HepG2 (cell line): ENCODE results near the gene ZMIZ1. TPM values are rescaled to one million over a fixed set of nuclear protein-coding genes. Genes with fewer than 3 reads are reported as not detected.

ENCODE experiments used
- CEBPB ChIP-seq: IDR thresholded peaks from 2 replicates; pipeline ENCODE4 v1.6.1; 2011; ENCODE audit warnings: low read depth, low read length, improper control_type of control experiment, borderline replicate concordance
- DDIT3 ChIP-seq: sonication (generic); formaldehyde crosslinking; IDR thresholded peaks from 2 replicates; pipeline ENCODE4 v1.4.0; 2020; ENCODE audit warnings: mild to moderate bottlenecking, missing genetic modification reagents
- FOXP4 ChIP-seq: sonication (generic); formaldehyde crosslinking; IDR thresholded peaks from 2 replicates; pipeline ENCODE4 v1.4.0; 2020; ENCODE audit warnings: missing genetic modification reagents
- HOXD1 ChIP-seq: sonication (generic); formaldehyde crosslinking; IDR thresholded peaks from 2 replicates; pipeline ENCODE4 v1.5.0; 2020; ENCODE audit warnings: missing genetic modification reagents
- ISX ChIP-seq: sonication (generic); formaldehyde crosslinking; conservative IDR thresholded peaks from 2 replicates; pipeline ENCODE4 v1.5.0; 2020; ENCODE audit warnings: missing genetic modification reagents
- MED1 ChIP-seq: sonication (generic); formaldehyde crosslinking; IDR thresholded peaks from 2 replicates; pipeline ENCODE4 v1.4.0; 2020; ENCODE audit warnings: missing genetic modification reagents
- NR2F1 ChIP-seq, 2 experiments: fragments of 450-650 bp in 1 of 2; formaldehyde crosslinking in 1 of 2; IDR thresholded peaks; 2 replicates each; pipeline versions ENCODE4 v1.5.0 to v1.6.1; 2016 to 2020; ENCODE audit warnings: mild to moderate bottlenecking in 1 of 2, missing compliant biosample characterization in 1 of 2, missing genetic modification reagents in 1 of 2, moderate library complexity in 1 of 2
- PCBP1 ChIP-seq: fragments of 200-400 bp; formaldehyde crosslinking; IDR thresholded peaks from 2 replicates; pipeline ENCODE4 v1.6.1; 2017; ENCODE audit warnings: mild to moderate bottlenecking, low read depth, low read length, borderline replicate concordance
- ZBTB33 ChIP-seq: sonication (generic); formaldehyde crosslinking; IDR thresholded peaks from 2 replicates; pipeline ENCODE4 v1.4.0; 2020; ENCODE audit warnings: missing genetic modification reagents
- ZFP36L2 ChIP-seq: sonication (generic); formaldehyde crosslinking; IDR thresholded peaks from 2 replicates; pipeline ENCODE4 v1.4.0; 2020; ENCODE audit warnings: missing genetic modification reagents
- ZMYM3 ChIP-seq: sonication (generic); formaldehyde crosslinking; IDR thresholded peaks from 2 replicates; pipeline ENCODE4 v1.5.1; 2020; ENCODE audit warnings: mild to moderate bottlenecking, missing genetic modification reagents
- ZNF550 ChIP-seq: sonication (generic); formaldehyde crosslinking; IDR thresholded peaks from 2 replicates; pipeline ENCODE4 v1.4.0; 2020; ENCODE audit warnings: mild to moderate bottlenecking, missing genetic modification reagents, borderline replicate concordance
- ZNF687 ChIP-seq: sonication (generic); formaldehyde crosslinking; IDR thresholded peaks from 2 replicates; pipeline ENCODE4 v1.5.1; 2020; ENCODE audit warnings: mild to moderate bottlenecking, missing genetic modification reagents, moderate library complexity
- ZNF691 ChIP-seq: sonication (generic); formaldehyde crosslinking; IDR thresholded peaks from 2 replicates; pipeline ENCODE4 v1.4.0; 2020; ENCODE audit warnings: missing genetic modification reagents, low read depth, mild to moderate bottlenecking, borderline replicate concordance
- ZNF768 ChIP-seq: sonication (generic); formaldehyde crosslinking; IDR thresholded peaks from 2 replicates; pipeline ENCODE4 v1.4.0; 2020; ENCODE audit warnings: missing genetic modification reagents
- polyA plus RNA-seq, 8 experiments: library from polyadenylated mRNA; depleted of rRNA in 3 of 8; stranded (reverse) in 7 of 8; unstranded in 1 of 8; fragments of >200 nt; fragmentation: Illumina TruSeq in 4 of 8; extraction: Trizol in 4 of 8; gene quantifications; 2 replicates each; pipeline versions ENCODE4 v1.2.1 to v1.2.3, GENCODE V29; 2011 to 2016; ENCODE audit warnings: low read depth in 4 of 8, missing spikeins in 1 of 8, mixed read lengths in 1 of 8; ENCODE audit not compliant: insufficient read depth in 1 of 8
- total RNA-seq, 5 experiments: library from RNA; depleted of rRNA; stranded (reverse); fragments of >200 nt; fragmentation: Illumina TruSeq; extraction: Trizol; gene quantifications; 2 replicates each; pipeline ENCODE4 v1.2.3, GENCODE V29; 2016; ENCODE audit warnings: low read depth in 1 of 5

The ZMIZ1 gene
- total and polyA plus RNA-seq, 2 of the 13 experiments (the other 11 are each of a cell fraction or from before 2014, with no cell fraction given) = 5.3 to 10.2 TPM

GRCh38 chr10:79181698-79182521, 113.1 kb downstream of the ZMIZ1 start (continued):
- TF ChIP-seq ZBTB33 (CRISPR knock-in tag) = peak; percentile 76
- no peak for TF ChIP-seq PCBP1
- peak; percentile 81 for TF ChIP-seq ZNF687 (CRISPR knock-in tag)
- TF ChIP-seq ZFP36L2 = no peak
- TF ChIP-seq CEBPB = no peak
- peak; percentile 22; the same call in 1 of the 2 replicates for TF ChIP-seq ZMYM3 (CRISPR knock-in tag)
- no peak for TF ChIP-seq DDIT3 (CRISPR knock-in tag)
- TF ChIP-seq ZNF691 (CRISPR knock-in tag) = no peak
- no peak for TF ChIP-seq ZNF550 (CRISPR knock-in tag)
- TF ChIP-seq ZNF768 (CRISPR knock-in tag) = peak; percentile 95
- TF ChIP-seq ISX (CRISPR knock-in tag) = no peak
- TF ChIP-seq FOXP4 = no peak
- no peak for TF ChIP-seq HOXD1
- 0 out of 2 replicates have a peak, but pooled peaks have one; percentile 24 for TF ChIP-seq MED1 (CRISPR knock-in tag)
- TF ChIP-seq NR2F1 (CRISPR knock-in tag; IDR thresholded peaks at IDR 0.05) = no peak
